Stimulated activated CD4-positive, alpha-beta T cell treated with anti-CD3 and anti-CD28 coated beads, Interleukin-15, amount 100 ng/mL, for 1 hour (primary cell): ENCODE data around the gene DAAM2.

ENCODE experiments used
- DNase-seq, 2 donors: peaks; one replicate each; pipeline ENCODE4 v3.0.0-alpha.2; 2020; ENCODE audit warnings: low read depth in 1 of 2, low spot score in 1 of 2

Gene DAAM2

DNA sequence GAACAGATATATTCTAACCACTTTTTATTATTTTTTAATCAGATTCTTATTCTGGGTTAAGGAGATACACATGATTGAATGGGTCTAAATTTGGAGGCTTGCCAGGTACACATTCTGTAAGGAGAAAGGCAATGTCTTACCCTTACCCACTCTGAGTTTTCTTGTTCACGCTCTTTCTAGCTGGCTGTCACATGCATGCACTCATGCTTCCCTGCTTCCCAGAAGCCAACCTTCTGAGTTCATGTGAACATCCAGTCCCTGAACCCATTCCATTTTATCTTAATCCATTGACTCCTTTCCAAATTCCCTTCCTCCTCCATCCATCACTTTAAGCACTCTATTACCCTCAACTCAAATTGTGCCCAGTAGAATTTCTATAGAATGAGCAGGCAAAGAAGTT lies 159.5 kb downstream of the DAAM2 start:
- no peak for DNase-seq

DNA sequence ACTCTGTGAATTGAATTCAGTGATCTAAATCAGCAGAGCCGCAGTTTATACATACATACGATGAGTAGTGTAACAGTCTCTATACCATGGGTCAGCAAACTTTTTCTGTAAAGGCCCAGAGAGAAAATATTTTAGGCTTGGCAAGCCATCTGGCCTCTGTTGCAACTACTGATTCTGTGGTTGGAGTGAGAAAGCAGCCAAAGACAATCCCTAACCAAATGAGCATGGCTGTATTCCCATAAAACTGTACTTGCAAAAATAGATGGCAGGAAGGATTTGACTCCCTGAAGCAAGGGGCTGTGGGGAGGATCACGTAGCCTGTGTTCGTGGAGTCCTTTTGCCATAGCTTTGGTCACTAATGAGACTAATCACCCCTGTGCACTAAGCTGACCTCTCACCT lies 160.0 kb downstream of the DAAM2 start:
- DNase-seq, result no peak

DNA sequence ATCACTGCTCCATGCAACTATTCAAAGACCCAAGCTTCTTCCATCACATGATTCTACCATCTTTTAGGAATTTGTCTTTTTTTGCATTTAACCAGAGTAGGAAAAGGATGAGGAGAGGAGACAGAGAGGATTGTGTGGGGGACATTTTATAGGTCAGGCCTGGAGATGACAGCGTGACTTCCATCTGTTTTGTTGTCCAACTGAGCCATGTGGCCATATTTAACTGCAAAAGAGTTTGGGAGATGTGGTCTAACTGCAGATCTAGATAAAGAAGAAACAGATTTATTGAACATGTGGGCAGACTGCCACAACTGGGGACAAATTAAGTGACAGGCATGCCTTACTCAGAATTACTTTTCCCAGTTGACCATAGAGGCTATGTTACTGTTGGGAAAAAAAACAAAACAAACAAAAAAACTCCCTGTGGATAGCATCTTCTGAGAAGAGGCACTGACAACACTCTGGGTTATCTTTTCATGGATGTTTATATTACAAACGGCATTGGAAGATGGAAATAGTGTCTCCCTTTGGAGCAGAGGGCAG lies 161.0 kb downstream of the DAAM2 start:
- DNase-seq, result no peak
